CD14-positive monocyte (primary cell): ENCODE results near the gene CCDC149. TPM values are rescaled to one million over a fixed set of nuclear protein-coding genes. Genes with fewer than 3 reads are reported as not detected.

ENCODE experiments used
- DNase-seq, 3 donors: peaks; one replicate each; pipeline ENCODE4 v3.0.0-alpha.2; 2011 to 2022
- H2AFZ ChIP-seq: 2 replicates; pipeline ENCODE4 v1.6.0; 2012; ENCODE audit warnings: mild to moderate bottlenecking, low read depth, low read length, inconsistent platforms; ENCODE audit not compliant: insufficient read depth, poor library complexity, severe bottlenecking
- H3K27ac ChIP-seq, 2 donors: 1 replicate in 1 of 2; 2 replicates in 1 of 2; pipeline ENCODE4 v1.5.1; 2012 to 2013; ENCODE audit warnings: low read length in 2 of 2, control low read depth in 1 of 2, inconsistent platforms in 1 of 2, low read depth in 1 of 2, mild to moderate bottlenecking in 1 of 2
- H3K27me3 ChIP-seq, 2 donors: one replicate each; pipeline versions ENCODE4 v1.6.0 to v1.6.1; 2011 to 2013; ENCODE audit warnings: low read length in 2 of 2; ENCODE audit not compliant: control insufficient read depth in 2 of 2, insufficient read depth in 2 of 2
- H3K36me3 ChIP-seq, 2 donors: replicated peaks in 1 of 2; 1 replicate in 1 of 2; 2 replicates in 1 of 2; pipeline versions ENCODE4 v1.5.1 to v1.6.1; 2012 to 2013; ENCODE audit warnings: low read length in 2 of 2, control low read depth in 1 of 2, inconsistent platforms in 1 of 2, mild to moderate bottlenecking in 1 of 2; ENCODE audit not compliant: insufficient read depth in 2 of 2, control insufficient read depth in 1 of 2
- H3K4me1 ChIP-seq, 2 donors: 1 replicate in 1 of 2; 2 replicates in 1 of 2; pipeline versions ENCODE4 v1.5.1 to v1.6.1; 2012 to 2013; ENCODE audit warnings: low read length in 2 of 2, control low read depth in 1 of 2, inconsistent platforms in 1 of 2, mild to moderate bottlenecking in 1 of 2, moderate library complexity in 1 of 2; ENCODE audit not compliant: insufficient read depth in 2 of 2, control insufficient read depth in 1 of 2
- H3K4me2 ChIP-seq: replicated peaks from 2 replicates; pipeline ENCODE3; 2012; ENCODE audit warnings: low read length, moderate library complexity, mild to moderate bottlenecking; ENCODE audit not compliant: poor library complexity, severe bottlenecking; ENCODE audit errors: extremely low read depth
- H3K4me3 ChIP-seq, 3 experiments: fragments of 200-600 bp in 1 of 3; sonication (generic) in 1 of 3; replicated peaks in 1 of 3; 1 replicate in 2 of 3; 2 replicates in 1 of 3; pipeline ENCODE4 v1.5.1; 2011 to 2013; ENCODE audit warnings: low read length in 3 of 3, mild to moderate bottlenecking in 3 of 3, control low read depth in 2 of 3, low read depth in 2 of 3, inconsistent platforms in 1 of 3, moderate library complexity in 1 of 3
- H3K79me2 ChIP-seq: 2 replicates; pipeline ENCODE4 v1.6.0; 2012; ENCODE audit warnings: mild to moderate bottlenecking, control low read depth, inconsistent platforms, low read length, moderate library complexity; ENCODE audit not compliant: insufficient read depth
- H3K9ac ChIP-seq: 2 replicates; pipeline ENCODE4 v1.6.0; 2017; ENCODE audit warnings: low read length, mild to moderate bottlenecking; ENCODE audit not compliant: insufficient read depth, poor library complexity, severe bottlenecking
- H3K9me3 ChIP-seq, 2 donors: replicated peaks in 1 of 2; 1 replicate in 1 of 2; 2 replicates in 1 of 2; pipeline versions ENCODE4 v1.5.1 to v1.6.1; 2012 to 2013; ENCODE audit warnings: low read length in 2 of 2, control low read depth in 1 of 2; ENCODE audit not compliant: control insufficient read depth in 1 of 2, insufficient read depth in 1 of 2
- H4K20me1 ChIP-seq: 2 replicates; pipeline ENCODE4 v1.6.0; 2012; ENCODE audit warnings: mild to moderate bottlenecking, low read length, control low read depth, moderate library complexity; ENCODE audit not compliant: insufficient read depth
- H3K27ac Mint-ChIP-seq, 7 donors: one replicate each; pipeline ENCODE4 v1.8.0; 2020; ENCODE audit warnings: mild to moderate bottlenecking in 7 of 7, mixed read lengths in 7 of 7, moderate library complexity in 6 of 7, inconsistent platforms in 2 of 7
- H3K27me3 Mint-ChIP-seq, 3 donors: one replicate each; pipeline ENCODE4 v1.8.0; 2021 to 2022; ENCODE audit warnings: low read depth in 3 of 3, mild to moderate bottlenecking in 3 of 3, mixed read lengths in 3 of 3, moderate library complexity in 3 of 3, inconsistent platforms in 1 of 3
- H3K36me3 Mint-ChIP-seq, 2 donors: one replicate each; pipeline ENCODE4 v1.8.0; 2020; ENCODE audit warnings: mixed read lengths in 2 of 2, inconsistent platforms in 1 of 2, mild to moderate bottlenecking in 1 of 2
- H3K4me1 Mint-ChIP-seq: one replicate; pipeline ENCODE4 v1.8.0; 2020; ENCODE audit warnings: mild to moderate bottlenecking, mixed read lengths
- H3K4me3 Mint-ChIP-seq, 2 donors: one replicate each; pipeline ENCODE4 v1.8.0; 2020; ENCODE audit warnings: mild to moderate bottlenecking in 2 of 2, mixed read lengths in 2 of 2, moderate library complexity in 1 of 2
- H3K9me3 Mint-ChIP-seq, 7 donors: one replicate each; pipeline ENCODE4 v1.8.0; 2020 to 2022; ENCODE audit warnings: mixed read lengths in 7 of 7, mild to moderate bottlenecking in 6 of 7, moderate library complexity in 6 of 7, inconsistent platforms in 2 of 7
- WGBS: methylation state at CpG from one replicate; pipeline ENCODE4 v1.1.5; 2013; ENCODE audit warnings: missing lambda C conversion rate; ENCODE audit not compliant: insufficient coverage; 5-methylcytosine and 5-hydroxymethylcytosine counted together
- intact Hi-C, 2 donors: fragments of 100-400 bp; cut with micrococcal nuclease; formaldehyde crosslinking; loops; one replicate each; pipeline versions ENCODE4 v1.15.0 to v1.15.1; 2023
- polyA plus RNA-seq, 3 donors: library from polyadenylated mRNA; depleted of rRNA in 1 of 3; unstranded in 2 of 3; stranded (reverse) in 1 of 3; fragments of 300-500 nt in 2 of 3; fragments of >200 nt in 1 of 3; fragmentation: Illumina TruSeq in 2 of 3; gene quantifications; 1 replicate in 2 of 3; 2 replicates in 1 of 3; pipeline ENCODE4 v1.2.3, GENCODE V29; 2012 to 2021
- TF ChIP-seq, protein P1 (sequence below): fragments of 200-600 bp; IDR thresholded peaks from one replicate; pipeline ENCODE4 v1.8.0; 2022; ENCODE audit warnings: antibody characterized with exemption, mild to moderate bottlenecking

The CCDC149 gene
- polyA plus RNA-seq, 3 donors: 5.5 to 15.8 (median 14.9) TPM

DNA sequence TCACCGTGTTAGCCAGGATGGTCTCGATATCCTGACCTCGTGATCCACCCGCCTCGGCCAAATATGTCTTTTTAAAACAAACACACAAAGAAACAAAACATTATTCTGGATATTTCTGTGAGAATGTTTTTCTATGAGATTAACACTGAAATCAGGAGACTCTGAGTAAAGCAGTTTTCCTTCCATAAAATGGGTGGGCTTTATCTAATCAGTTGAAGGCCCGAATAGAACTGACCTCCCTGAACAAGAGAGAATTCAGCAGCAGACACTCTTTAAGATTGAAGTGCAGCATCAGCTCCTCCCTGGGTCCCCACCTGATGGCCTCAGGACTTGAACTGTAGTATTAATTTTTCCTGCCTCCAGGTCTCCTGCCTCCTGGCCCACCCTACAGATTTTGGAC lies 139.9 kb downstream of the CCDC149 start:
- Histone ChIP-seq H3K4me3 (no peak overlapping the region), H3K4me2 (no peak overlapping the region), H3K36me3 (no peaks in the 10 kb centered on the region), H3K4me1 (peaks cover 3 to 7% of the 10 kb centered on the region in 2 donors), H4K20me1 (no peaks in the 10 kb centered on the region), H3K27me3 (peaks cover 0 to 2% of the 10 kb centered on the region in 2 donors), H2AFZ (no peak overlapping the region), H3K79me2 (no peaks in the 10 kb centered on the region), H3K9me3 (no peaks in the 10 kb centered on the region), H3K9ac (no peak overlapping the region), H3K27ac (no peak overlapping the region)
- H3K27ac Mint-ChIP-seq: no peak overlapping the region
- H3K9me3 Mint-ChIP-seq: peaks cover 0 to 4% (median 0%) of the 10 kb centered on the region in 7 donors
- no peak for DNase-seq
- H3K4me1 Mint-ChIP-seq: peaks cover 10% of the 10 kb centered on the region
- H3K36me3 Mint-ChIP-seq: no peaks in the 10 kb centered on the region
- WGBS: no CpG with 5 or more reads among the region's 6 CpGs
- intact Hi-C loops: no loop called here
- H3K4me3 Mint-ChIP-seq: no peak overlapping the region
- TF ChIP-seq, protein P1, sequence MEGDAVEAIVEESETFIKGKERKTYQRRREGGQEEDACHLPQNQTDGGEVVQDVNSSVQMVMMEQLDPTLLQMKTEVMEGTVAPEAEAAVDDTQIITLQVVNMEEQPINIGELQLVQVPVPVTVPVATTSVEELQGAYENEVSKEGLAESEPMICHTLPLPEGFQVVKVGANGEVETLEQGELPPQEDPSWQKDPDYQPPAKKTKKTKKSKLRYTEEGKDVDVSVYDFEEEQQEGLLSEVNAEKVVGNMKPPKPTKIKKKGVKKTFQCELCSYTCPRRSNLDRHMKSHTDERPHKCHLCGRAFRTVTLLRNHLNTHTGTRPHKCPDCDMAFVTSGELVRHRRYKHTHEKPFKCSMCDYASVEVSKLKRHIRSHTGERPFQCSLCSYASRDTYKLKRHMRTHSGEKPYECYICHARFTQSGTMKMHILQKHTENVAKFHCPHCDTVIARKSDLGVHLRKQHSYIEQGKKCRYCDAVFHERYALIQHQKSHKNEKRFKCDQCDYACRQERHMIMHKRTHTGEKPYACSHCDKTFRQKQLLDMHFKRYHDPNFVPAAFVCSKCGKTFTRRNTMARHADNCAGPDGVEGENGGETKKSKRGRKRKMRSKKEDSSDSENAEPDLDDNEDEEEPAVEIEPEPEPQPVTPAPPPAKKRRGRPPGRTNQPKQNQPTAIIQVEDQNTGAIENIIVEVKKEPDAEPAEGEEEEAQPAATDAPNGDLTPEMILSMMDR: no peak
- peaks cover 0 to 9% (median 3%) of the 10 kb centered on the region in 3 donors for H3K27me3 Mint-ChIP-seq

- Histone ChIP-seq H4K20me1 (no peaks in the 10 kb centered on the region), H3K4me3 (no peak overlapping the region), H3K27ac (no peak overlapping the region), H3K4me1 (peaks cover 3 to 7% of the 10 kb centered on the region in 2 donors), H3K79me2 (no peaks in the 10 kb centered on the region), H3K4me2 (no peak overlapping the region), H3K27me3 (peaks cover 0 to 2% of the 10 kb centered on the region in 2 donors), H3K9ac (no peak overlapping the region), H3K36me3 (no peaks in the 10 kb centered on the region), H3K9me3 (no peaks in the 10 kb centered on the region), H2AFZ (no peak overlapping the region)
- H3K4me3 Mint-ChIP-seq: peak overlapping the region in 1 of 2 donors; percentile 49
- WGBS: 86% methylated on average over 5 of the region's 5 CpGs
- H3K9me3 Mint-ChIP-seq: peaks cover 0 to 4% (median 0%) of the 10 kb centered on the region in 7 donors
- H3K4me1 Mint-ChIP-seq: peaks cover 9% of the 10 kb centered on the region
- H3K27ac Mint-ChIP-seq: no peak overlapping the region
- no peak for DNase-seq
- intact Hi-C loops: no loop called here
- peaks cover 0 to 8% (median 3%) of the 10 kb centered on the region in 3 donors for H3K27me3 Mint-ChIP-seq
- H3K36me3 Mint-ChIP-seq: no peaks in the 10 kb centered on the region
- TF ChIP-seq, protein P1: no peak
Observed at GRCh38 chr4:24772061-24772705, 140.7 kb downstream of the CCDC149 start.
